Neuronal stem cell (in vitro differentiated cells): ENCODE measurements around the gene ADAMTS14.

Experiments
- DNase-seq: peaks from one replicate; pipeline ENCODE4 v3.0.0-alpha.2; 2013; ENCODE audit warnings: low spot score
- H2AFZ ChIP-seq: one replicate; pipeline ENCODE4 v1.6.1; 2013; ENCODE audit warnings: mild to moderate bottlenecking, low read length, inconsistent platforms
- H2AK5ac ChIP-seq: 2 replicates; pipeline ENCODE4 v1.6.1; 2013; ENCODE audit warnings: low read depth, mild to moderate bottlenecking, inconsistent platforms, low read length, moderate library complexity, mixed read lengths
- H2BK120ac ChIP-seq: 2 replicates; pipeline ENCODE4 v1.6.1; 2013; ENCODE audit warnings: low read depth, mild to moderate bottlenecking, inconsistent platforms, low read length, moderate library complexity, mixed read lengths
- H2BK12ac ChIP-seq: one replicate; pipeline ENCODE4 v1.6.1; 2013; ENCODE audit warnings: low read length, inconsistent platforms
- H2BK15ac ChIP-seq: 2 replicates; pipeline ENCODE4 v1.6.1; 2013; ENCODE audit warnings: mild to moderate bottlenecking, low read length, inconsistent platforms, mixed read lengths
- H2BK5ac ChIP-seq: one replicate; pipeline ENCODE4 v1.6.1; 2013; ENCODE audit warnings: inconsistent platforms, mild to moderate bottlenecking, low read length, moderate library complexity
- H3K14ac ChIP-seq: one replicate; pipeline ENCODE4 v1.6.1; 2013; ENCODE audit warnings: low read length, inconsistent platforms
- H3K18ac ChIP-seq: 2 replicates; pipeline ENCODE4 v1.6.1; 2013; ENCODE audit warnings: low read length, inconsistent platforms
- H3K23ac ChIP-seq: 2 replicates; pipeline ENCODE4 v1.6.1; 2013; ENCODE audit warnings: low read depth, mild to moderate bottlenecking, mixed read lengths, low read length, inconsistent platforms; ENCODE audit not compliant: poor library complexity
- H3K27ac ChIP-seq: replicated peaks from 3 replicates; pipeline ENCODE4 v1.5.1; 2013; ENCODE audit warnings: low read length, inconsistent platforms
- H3K27me3 ChIP-seq, 3 experiments: 2 replicates each; pipeline ENCODE4 v1.6.1; 2013; ENCODE audit warnings: low read length in 3 of 3, mild to moderate bottlenecking in 2 of 3, inconsistent platforms in 1 of 3, low read depth in 1 of 3, mixed read lengths in 1 of 3, moderate library complexity in 1 of 3; ENCODE audit not compliant: control insufficient read depth in 3 of 3, insufficient read depth in 3 of 3
- H3K36me3 ChIP-seq, 2 donors: replicated peaks in 1 of 2; 2 replicates each; pipeline ENCODE4 v1.6.1; 2013; ENCODE audit warnings: low read length in 2 of 2; ENCODE audit not compliant: control insufficient read depth in 2 of 2, insufficient read depth in 2 of 2
- H3K4ac ChIP-seq: 2 replicates; pipeline ENCODE4 v1.6.1; 2013; ENCODE audit warnings: inconsistent platforms, mild to moderate bottlenecking, low read length, moderate library complexity
- H3K4me1 ChIP-seq, 2 donors: 1 replicate in 1 of 2; 2 replicates in 1 of 2; pipeline ENCODE4 v1.6.1; 2013; ENCODE audit warnings: low read length in 2 of 2, low read depth in 1 of 2; ENCODE audit not compliant: control insufficient read depth in 2 of 2, insufficient read depth in 1 of 2
- H3K4me2 ChIP-seq: one replicate; pipeline ENCODE4 v1.6.1; 2013; ENCODE audit warnings: mild to moderate bottlenecking, low read length, inconsistent platforms; ENCODE audit not compliant: insufficient read depth, poor library complexity, severe bottlenecking
- H3K4me3 ChIP-seq, 2 donors: 2 replicates each; pipeline ENCODE4 v1.5.1; 2013; ENCODE audit warnings: low read length in 2 of 2, mild to moderate bottlenecking in 2 of 2, inconsistent platforms in 1 of 2, moderate library complexity in 1 of 2
- H3K79me1 ChIP-seq: one replicate; pipeline ENCODE4 v1.6.1; 2013; ENCODE audit warnings: low read depth, mild to moderate bottlenecking, inconsistent platforms, low read length, moderate library complexity
- H3K9ac ChIP-seq: one replicate; pipeline ENCODE4 v1.6.1; 2013; ENCODE audit warnings: mild to moderate bottlenecking, low read depth, low read length, inconsistent platforms; ENCODE audit not compliant: poor library complexity
- H3K9me3 ChIP-seq, 2 donors: replicated peaks in 1 of 2; 2 replicates each; pipeline versions ENCODE3 to v1.6.1; 2013; ENCODE audit warnings: low read length in 2 of 2, mild to moderate bottlenecking in 2 of 2, inconsistent platforms in 1 of 2, low read depth in 1 of 2, mixed read lengths in 1 of 2, moderate library complexity in 1 of 2; ENCODE audit not compliant: control insufficient read depth in 2 of 2, insufficient read depth in 1 of 2
- H4K8ac ChIP-seq: one replicate; pipeline ENCODE4 v1.6.1; 2013; ENCODE audit warnings: low read depth, mild to moderate bottlenecking, inconsistent platforms, low read length, moderate library complexity
- H4K91ac ChIP-seq: one replicate; pipeline ENCODE4 v1.6.1; 2013; ENCODE audit warnings: low read length, low read depth, mild to moderate bottlenecking, inconsistent platforms; ENCODE audit not compliant: poor library complexity
- WGBS, 2 donors: extraction: QIAGEN DNeasy Blood & Tissue Kit; methylation state at CpG; one replicate each; pipeline ENCODE4 v1.1.7; 2013; ENCODE audit warnings: missing lambda C conversion rate in 2 of 2, mixed read lengths in 1 of 2; ENCODE audit not compliant: insufficient read length in 2 of 2, insufficient replicate concordance in 1 of 2; ENCODE audit errors: extremely low coverage in 2 of 2; 5-methylcytosine and 5-hydroxymethylcytosine counted together

Gene ADAMTS14

DNA sequence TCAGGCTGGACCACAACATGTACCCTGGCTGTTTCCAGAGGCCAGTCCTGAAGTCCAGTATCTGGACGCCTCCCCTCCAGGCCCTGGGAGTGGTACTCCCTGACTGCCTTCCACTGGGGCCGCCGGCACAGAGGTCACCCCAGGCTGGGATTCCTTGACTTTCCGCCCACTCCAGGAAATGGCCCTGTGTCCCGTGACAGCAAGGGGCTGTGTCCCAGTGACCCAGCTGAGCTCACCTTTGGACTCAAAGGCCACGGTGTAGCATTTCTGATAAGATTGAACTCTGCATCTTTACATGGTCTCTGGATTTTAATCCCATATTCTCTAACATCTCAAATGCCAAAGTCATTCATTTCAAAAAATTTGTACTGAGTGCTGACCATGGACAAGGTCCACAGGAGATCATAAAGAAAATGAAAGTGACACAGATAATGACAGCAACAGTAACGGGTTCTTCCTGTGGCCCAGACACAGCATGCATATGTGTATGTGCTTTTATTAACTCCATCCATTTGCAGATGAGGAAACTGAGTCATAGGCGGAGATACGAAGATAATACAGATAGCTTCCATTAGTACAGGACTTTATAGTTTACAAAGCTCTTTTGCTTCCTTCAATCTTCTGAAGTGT, 5.4 kb downstream of the ADAMTS14 start:
- H2BK5ac ChIP-seq, result no peak overlapping the region
- H4K91ac ChIP-seq, result no peak overlapping the region
- no peak overlapping the region for H2BK12ac ChIP-seq
- H3K4me2 ChIP-seq, result no peak overlapping the region
- H3K18ac ChIP-seq, result no peak overlapping the region
- no peak overlapping the region for H2BK15ac ChIP-seq
- no peak for DNase-seq
- H3K4me1 ChIP-seq, result peaks cover 0 to 6% of the 10 kb centered on the region in 2 donors
- H3K14ac ChIP-seq, result no peak overlapping the region
- no peak overlapping the region for H2AK5ac ChIP-seq
- H3K4ac ChIP-seq, result no peak overlapping the region
- H2BK120ac ChIP-seq, result no peak overlapping the region
- H3K9ac ChIP-seq, result no peak overlapping the region
- WGBS, 2 donors, result no CpG with 5 or more reads among the region's 9 CpGs
- H3K9me3 ChIP-seq, result no peaks in the 10 kb centered on the region
- no peak overlapping the region for H4K8ac ChIP-seq
- no peak overlapping the region for H3K27ac ChIP-seq
- H3K27me3 ChIP-seq, result peaks cover 0 to 53% (median 14%) of the 10 kb centered on the region in 3 experiments
- no peak overlapping the region for H3K23ac ChIP-seq
- H3K4me3 ChIP-seq, result no peak overlapping the region
- no peaks in the 10 kb centered on the region for H3K79me1 ChIP-seq
- H2AFZ ChIP-seq, result no peak overlapping the region
- H3K36me3 ChIP-seq, result no peaks in the 10 kb centered on the region

DNA sequence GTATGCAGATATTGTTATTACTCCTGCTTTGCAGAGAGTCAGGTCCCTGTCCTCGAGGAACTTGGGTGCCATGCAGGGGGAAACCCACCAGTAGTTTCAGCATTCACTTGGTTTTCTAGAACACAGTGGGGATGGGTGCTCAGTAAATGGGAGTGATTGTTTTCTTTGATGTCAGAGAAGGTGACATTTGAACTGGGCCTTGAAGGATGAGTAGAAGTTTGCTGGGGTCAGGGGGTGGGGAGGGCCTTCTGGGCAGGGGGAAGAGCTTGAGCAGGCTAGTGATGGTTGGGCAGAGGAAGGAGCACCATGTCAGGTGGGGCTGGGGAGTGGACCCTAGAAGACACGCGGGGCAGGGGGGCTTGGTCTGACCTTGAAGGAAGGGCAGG, 5.9 kb downstream of the ADAMTS14 start:
- Histone ChIP-seq H2BK5ac (no peak overlapping the region), H2AFZ (no peak overlapping the region), H3K79me1 (no peaks in the 10 kb centered on the region), H3K4ac (no peak overlapping the region), H4K8ac (no peak overlapping the region), H3K27ac (no peak overlapping the region), H3K4me2 (no peak overlapping the region), H2BK15ac (no peak overlapping the region), H3K27me3 (peaks cover 0 to 51% (median 9%) of the 10 kb centered on the region in 3 experiments), H3K36me3 (no peaks in the 10 kb centered on the region), H3K23ac (no peak overlapping the region), H4K91ac (no peak overlapping the region), H3K18ac (no peak overlapping the region), H3K9me3 (no peaks in the 10 kb centered on the region), H2BK12ac (no peak overlapping the region), H3K4me1 (peaks cover 0 to 6% of the 10 kb centered on the region in 2 donors), H2AK5ac (no peak overlapping the region), H2BK120ac (no peak overlapping the region), H3K4me3 (no peak overlapping the region), H3K14ac (no peak overlapping the region), H3K9ac (no peak overlapping the region)
- DNase-seq, result no peak
- WGBS, 2 donors, result no CpG with 5 or more reads among the region's 3 CpGs

DNA sequence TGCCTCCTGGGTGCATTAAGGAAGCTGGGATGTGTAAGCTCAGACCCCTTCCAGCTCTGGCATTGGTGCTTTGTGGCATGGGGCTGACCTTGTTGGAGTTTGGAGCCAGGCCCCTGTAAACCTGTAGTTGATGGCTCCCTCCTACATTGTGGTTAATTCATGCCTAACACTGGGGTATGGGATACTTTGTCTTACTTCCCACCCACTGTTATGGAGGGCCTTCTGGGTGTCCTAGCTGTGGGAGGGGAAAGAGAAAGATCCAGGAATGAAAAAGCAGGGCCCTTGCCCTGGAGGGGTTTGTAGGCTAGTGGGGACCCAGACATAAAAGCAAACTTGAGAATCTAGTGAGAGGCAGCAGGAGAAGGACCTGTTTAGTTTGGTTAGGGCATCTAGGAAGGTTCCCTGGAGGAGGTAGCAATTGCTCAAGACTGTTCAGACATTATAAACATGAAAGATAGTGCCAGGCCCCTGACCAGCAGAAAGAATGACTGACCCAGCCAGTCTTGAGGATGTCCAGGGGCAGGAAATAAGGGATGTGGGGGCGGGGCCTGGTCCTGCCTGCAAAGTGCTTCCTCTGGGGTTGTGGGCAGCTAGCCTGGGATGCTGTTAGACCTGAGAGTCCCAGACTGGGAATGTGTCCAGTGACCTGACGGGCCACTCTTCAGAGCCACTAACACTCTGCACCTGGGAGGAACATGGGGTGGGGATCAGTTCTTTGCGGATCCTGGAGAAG, 6.6 kb downstream of the ADAMTS14 start:
- no peak overlapping the region for H3K4ac ChIP-seq

DNA sequence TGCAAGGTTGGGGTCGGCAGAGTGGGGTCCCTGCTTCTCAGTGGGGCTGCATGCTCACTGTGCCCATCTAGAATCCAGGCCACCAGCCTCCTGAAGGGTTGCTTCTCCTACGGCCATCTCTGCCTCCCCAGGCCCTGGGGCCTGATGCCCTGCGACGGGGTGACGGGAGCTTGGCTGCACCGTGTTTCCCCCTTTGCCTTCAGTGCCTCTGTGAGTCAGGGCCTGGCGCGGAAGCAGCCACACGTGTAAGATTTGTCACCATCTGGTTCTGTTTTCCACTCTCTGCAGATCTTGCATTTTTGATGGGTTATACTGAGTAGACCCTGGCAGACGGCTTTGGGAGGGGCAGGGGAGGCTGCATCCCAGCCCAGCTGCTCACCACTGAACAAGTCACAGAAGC, 7.2 kb downstream of the ADAMTS14 start:
- Histone ChIP-seq H2BK120ac (no peak overlapping the region), H3K14ac (no peak overlapping the region), H4K8ac (no peak overlapping the region), H3K18ac (peak overlapping the region; percentile 30), H3K4me2 (no peak overlapping the region), H3K36me3 (no peaks in the 10 kb centered on the region), H3K4me1 (peaks cover 0 to 8% of the 10 kb centered on the region in 2 donors), H3K4me3 (no peak overlapping the region), H3K79me1 (no peaks in the 10 kb centered on the region), H2BK12ac (no peak overlapping the region), H2AK5ac (no peak overlapping the region), H3K9ac (no peak overlapping the region), H3K27me3 (peaks cover 0 to 38% (median 0%) of the 10 kb centered on the region in 3 experiments), H3K9me3 (no peaks in the 10 kb centered on the region), H3K4ac (no peak overlapping the region), H2BK5ac (no peak overlapping the region), H3K23ac (no peak overlapping the region), H3K27ac (no peak overlapping the region), H2BK15ac (no peak overlapping the region), H4K91ac (no peak overlapping the region), H2AFZ (no peak overlapping the region)
- DNase-seq, result no peak
- no CpG with 5 or more reads among the region's 10 CpGs for WGBS, 2 donors

More for the DNA sequence above, 6.6 kb downstream of the ADAMTS14 start:
- Histone ChIP-seq H3K14ac (no peak overlapping the region), H2AFZ (no peak overlapping the region), H4K91ac (no peak overlapping the region), H3K4me2 (no peak overlapping the region), H3K18ac (no peak overlapping the region), H2BK15ac (no peak overlapping the region), H3K4me1 (peaks cover 0 to 8% of the 10 kb centered on the region in 2 donors), H3K27me3 (peaks cover 0 to 44% (median 2%) of the 10 kb centered on the region in 3 experiments), H3K9me3 (no peaks in the 10 kb centered on the region), H3K4me3 (no peak overlapping the region), H3K79me1 (no peaks in the 10 kb centered on the region), H3K27ac (no peak overlapping the region), H3K36me3 (no peaks in the 10 kb centered on the region), H2BK120ac (no peak overlapping the region), H2AK5ac (no peak overlapping the region), H3K23ac (no peak overlapping the region), H2BK5ac (no peak overlapping the region), H4K8ac (no peak overlapping the region), H2BK12ac (no peak overlapping the region), H3K9ac (no peak overlapping the region)
- WGBS, 2 donors, result no CpG with 5 or more reads among the region's 3 CpGs
- DNase-seq, result no peak
